Neural cell (in vitro differentiated cells): ENCODE data around the gene HOGA1. TPM values are rescaled to one million over a fixed set of nuclear protein-coding genes. Genes with fewer than 3 reads are reported as not detected.

Source experiments
- H2AFZ ChIP-seq: fragments of 200-600, 300-800 bp; sonication (generic), shearing (Covaris generic); 2 replicates; pipeline ENCODE4 v1.6.0; 2014; ENCODE audit warnings: low read depth, mild to moderate bottlenecking, antibody characterized with exemption, low read length, moderate library complexity
- H3F3A ChIP-seq: fragments of 200-600 bp; shearing (Covaris generic); 2 replicates; pipeline ENCODE4 v1.6.1; 2016; ENCODE audit warnings: mild to moderate bottlenecking, moderate library complexity, mixed read lengths, antibody characterized with exemption, low read length; ENCODE audit not compliant: insufficient read depth, poor library complexity, severe bottlenecking
- H3K27ac ChIP-seq: fragments of 200-600, 300-800 bp; sonication (generic), shearing (Covaris generic); 2 replicates; pipeline ENCODE4 v1.5.1; 2014; ENCODE audit warnings: mild to moderate bottlenecking, low read length, moderate library complexity
- H3K27me3 ChIP-seq: fragments of 300-800, 200-600 bp; sonication (generic), shearing (Covaris generic); 2 replicates; pipeline ENCODE4 v1.6.0; 2014; ENCODE audit warnings: mild to moderate bottlenecking, low read depth, low read length, moderate library complexity; ENCODE audit not compliant: insufficient read depth
- H3K36me3 ChIP-seq: fragments of 300-800, 200-600 bp; sonication (generic), shearing (Covaris generic); 2 replicates; pipeline ENCODE4 v1.5.1; 2014; ENCODE audit warnings: mild to moderate bottlenecking, antibody characterized with exemption, low read length, moderate library complexity; ENCODE audit not compliant: insufficient read depth
- H3K4me2 ChIP-seq: fragments of 300-800, 200-600 bp; sonication (generic), shearing (Covaris generic); 2 replicates; pipeline ENCODE4 v1.6.0; 2014; ENCODE audit warnings: mild to moderate bottlenecking, low read length
- H3K4me3 ChIP-seq: fragments of 300-800, 200-600 bp; sonication (generic), shearing (Covaris generic); 2 replicates; pipeline ENCODE4 v1.5.1; 2014; ENCODE audit warnings: mild to moderate bottlenecking, low read length, moderate library complexity
- H3K79me2 ChIP-seq: fragments of 200-600 bp; shearing (Covaris generic); replicated peaks from 2 replicates; pipeline ENCODE4 v1.6.0; 2014; ENCODE audit warnings: mild to moderate bottlenecking, low read length, moderate library complexity; ENCODE audit not compliant: insufficient read depth
- H3K9ac ChIP-seq: fragments of 300-800, 200-600 bp; sonication (generic), shearing (Covaris generic); 2 replicates; pipeline ENCODE4 v1.6.1; 2016; ENCODE audit warnings: mild to moderate bottlenecking, low read length, mixed read lengths
- H3K9me2 ChIP-seq: fragments of 200-600 bp; shearing (Covaris generic); 2 replicates; pipeline ENCODE4 v1.6.1; 2016; ENCODE audit warnings: mild to moderate bottlenecking, low read length, mixed read lengths; ENCODE audit not compliant: insufficient read depth
- H3K9me3 ChIP-seq: fragments of 200-600, 300-800 bp; sonication (generic), shearing (Covaris generic); 2 replicates; pipeline ENCODE4 v1.6.1; 2016; ENCODE audit warnings: mild to moderate bottlenecking, mixed run types, low read length, moderate library complexity, mixed read lengths
- H4K20me1 ChIP-seq: fragments of 200-600 bp; shearing (Covaris generic); 2 replicates; pipeline ENCODE4 v1.6.1; 2016; ENCODE audit warnings: mild to moderate bottlenecking, mixed run types; ENCODE audit not compliant: insufficient read depth
- EP300 ChIP-seq: fragments of 450-650 bp; conservative IDR thresholded peaks from 2 replicates; pipeline ENCODE4 v1.6.1; 2014; ENCODE audit warnings: antibody characterized with exemption, mild to moderate bottlenecking, moderate library complexity; ENCODE audit not compliant: poor library complexity, severe bottlenecking
- EZH2 ChIP-seq: fragments of 200-600, 300-800 bp; shearing (Covaris generic), sonication (generic); IDR thresholded peaks from 2 replicates; pipeline ENCODE4 v1.6.1; 2014; ENCODE audit warnings: antibody characterized with exemption, low read length, borderline replicate concordance, mild to moderate bottlenecking; ENCODE audit not compliant: insufficient read depth, poor library complexity, severe bottlenecking
- MXI1 ChIP-seq: fragments of 450-650 bp; conservative IDR thresholded peaks from 2 replicates; pipeline ENCODE4 v1.6.1; 2014; ENCODE audit warnings: antibody characterized with exemption, mild to moderate bottlenecking; ENCODE audit not compliant: poor library complexity, severe bottlenecking
- POLR2AphosphoS5 ChIP-seq: IDR thresholded peaks from 2 replicates; pipeline ENCODE4 v1.6.1; 2012
- RAD21 ChIP-seq: fragments of 450-650 bp; conservative IDR thresholded peaks from 2 replicates; pipeline ENCODE4 v1.6.1; 2014; ENCODE audit warnings: antibody characterized with exemption, mild to moderate bottlenecking, moderate library complexity
- SMC3 ChIP-seq: fragments of 450-650 bp; conservative IDR thresholded peaks from 2 replicates; pipeline ENCODE4 v1.6.1; 2014; ENCODE audit warnings: antibody characterized with exemption, mild to moderate bottlenecking, moderate library complexity; ENCODE audit not compliant: poor library complexity
- TAF1 ChIP-seq: IDR thresholded peaks from 2 replicates; pipeline ENCODE4 v1.6.1; 2012; ENCODE audit warnings: low read depth
- polyA plus RNA-seq: library from polyadenylated mRNA; depleted of rRNA; stranded (reverse); fragments of >200 nt; gene quantifications from 2 replicates; pipeline ENCODE4 v1.2.3, GENCODE V29; 2014
- TF ChIP-seq, protein P1 (sequence below): IDR thresholded peaks from 2 replicates; pipeline ENCODE4 v1.6.1; 2012; ENCODE audit warnings: borderline replicate concordance
- TF ChIP-seq, protein P2 (sequence below): fragments of 450-650 bp; IDR thresholded peaks from 2 replicates; pipeline ENCODE4 v1.5.1; 2014; ENCODE audit warnings: antibody characterized with exemption, mild to moderate bottlenecking, moderate library complexity; ENCODE audit not compliant: poor library complexity, severe bottlenecking

The HOGA1 gene
- polyA plus RNA-seq, 1 donor from 2014 or later: not detected

DNA sequence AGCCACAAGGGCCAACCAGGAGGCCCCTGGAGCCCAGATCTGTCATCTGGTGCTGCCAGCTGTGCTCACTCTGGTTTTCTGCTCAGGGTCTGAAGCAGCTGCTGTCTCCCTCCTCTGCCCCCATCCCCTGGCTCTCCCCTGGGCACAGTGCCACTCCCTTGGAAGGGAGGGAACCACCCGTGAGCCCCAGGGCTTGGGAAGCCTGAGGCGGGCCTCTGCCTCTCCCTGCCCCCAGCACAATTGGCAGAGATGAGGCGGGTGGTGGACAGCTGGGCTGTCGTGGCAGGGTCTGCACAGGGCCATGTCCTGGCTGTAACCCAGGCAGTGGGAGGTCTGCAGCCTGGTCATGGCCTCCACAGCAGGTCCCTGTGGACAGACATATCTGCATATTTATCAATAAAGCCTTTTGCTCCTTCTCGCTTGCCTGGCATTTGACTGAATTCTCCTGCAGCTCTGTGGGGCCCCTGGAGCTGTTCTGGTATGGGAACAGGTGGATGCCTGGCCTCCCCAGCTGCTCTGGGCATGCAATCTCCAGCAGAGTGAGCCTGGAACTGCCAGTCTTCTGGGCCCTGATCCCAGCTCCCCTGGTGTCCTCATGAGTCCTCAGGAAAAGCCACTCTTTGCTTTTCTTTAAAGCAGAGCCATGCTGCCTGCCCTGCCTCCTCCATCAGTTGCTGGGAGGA is 13.3 kb upstream of the HOGA1 start:
- H3K27ac ChIP-seq: no peak overlapping the region
- no peaks in the 10 kb centered on the region for H3K36me3 ChIP-seq
- no peak for TF ChIP-seq EP300
- no peak for TF ChIP-seq SMC3
- TF ChIP-seq, protein P1, sequence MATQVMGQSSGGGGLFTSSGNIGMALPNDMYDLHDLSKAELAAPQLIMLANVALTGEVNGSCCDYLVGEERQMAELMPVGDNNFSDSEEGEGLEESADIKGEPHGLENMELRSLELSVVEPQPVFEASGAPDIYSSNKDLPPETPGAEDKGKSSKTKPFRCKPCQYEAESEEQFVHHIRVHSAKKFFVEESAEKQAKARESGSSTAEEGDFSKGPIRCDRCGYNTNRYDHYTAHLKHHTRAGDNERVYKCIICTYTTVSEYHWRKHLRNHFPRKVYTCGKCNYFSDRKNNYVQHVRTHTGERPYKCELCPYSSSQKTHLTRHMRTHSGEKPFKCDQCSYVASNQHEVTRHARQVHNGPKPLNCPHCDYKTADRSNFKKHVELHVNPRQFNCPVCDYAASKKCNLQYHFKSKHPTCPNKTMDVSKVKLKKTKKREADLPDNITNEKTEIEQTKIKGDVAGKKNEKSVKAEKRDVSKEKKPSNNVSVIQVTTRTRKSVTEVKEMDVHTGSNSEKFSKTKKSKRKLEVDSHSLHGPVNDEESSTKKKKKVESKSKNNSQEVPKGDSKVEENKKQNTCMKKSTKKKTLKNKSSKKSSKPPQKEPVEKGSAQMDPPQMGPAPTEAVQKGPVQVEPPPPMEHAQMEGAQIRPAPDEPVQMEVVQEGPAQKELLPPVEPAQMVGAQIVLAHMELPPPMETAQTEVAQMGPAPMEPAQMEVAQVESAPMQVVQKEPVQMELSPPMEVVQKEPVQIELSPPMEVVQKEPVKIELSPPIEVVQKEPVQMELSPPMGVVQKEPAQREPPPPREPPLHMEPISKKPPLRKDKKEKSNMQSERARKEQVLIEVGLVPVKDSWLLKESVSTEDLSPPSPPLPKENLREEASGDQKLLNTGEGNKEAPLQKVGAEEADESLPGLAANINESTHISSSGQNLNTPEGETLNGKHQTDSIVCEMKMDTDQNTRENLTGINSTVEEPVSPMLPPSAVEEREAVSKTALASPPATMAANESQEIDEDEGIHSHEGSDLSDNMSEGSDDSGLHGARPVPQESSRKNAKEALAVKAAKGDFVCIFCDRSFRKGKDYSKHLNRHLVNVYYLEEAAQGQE: no peak
- no peak for TF ChIP-seq MXI1
- TF ChIP-seq TAF1: no peak
- TF ChIP-seq POLR2AphosphoS5: no peak
- TF ChIP-seq RAD21: no peak
- TF ChIP-seq, protein P2, sequence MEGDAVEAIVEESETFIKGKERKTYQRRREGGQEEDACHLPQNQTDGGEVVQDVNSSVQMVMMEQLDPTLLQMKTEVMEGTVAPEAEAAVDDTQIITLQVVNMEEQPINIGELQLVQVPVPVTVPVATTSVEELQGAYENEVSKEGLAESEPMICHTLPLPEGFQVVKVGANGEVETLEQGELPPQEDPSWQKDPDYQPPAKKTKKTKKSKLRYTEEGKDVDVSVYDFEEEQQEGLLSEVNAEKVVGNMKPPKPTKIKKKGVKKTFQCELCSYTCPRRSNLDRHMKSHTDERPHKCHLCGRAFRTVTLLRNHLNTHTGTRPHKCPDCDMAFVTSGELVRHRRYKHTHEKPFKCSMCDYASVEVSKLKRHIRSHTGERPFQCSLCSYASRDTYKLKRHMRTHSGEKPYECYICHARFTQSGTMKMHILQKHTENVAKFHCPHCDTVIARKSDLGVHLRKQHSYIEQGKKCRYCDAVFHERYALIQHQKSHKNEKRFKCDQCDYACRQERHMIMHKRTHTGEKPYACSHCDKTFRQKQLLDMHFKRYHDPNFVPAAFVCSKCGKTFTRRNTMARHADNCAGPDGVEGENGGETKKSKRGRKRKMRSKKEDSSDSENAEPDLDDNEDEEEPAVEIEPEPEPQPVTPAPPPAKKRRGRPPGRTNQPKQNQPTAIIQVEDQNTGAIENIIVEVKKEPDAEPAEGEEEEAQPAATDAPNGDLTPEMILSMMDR: no peak
- no peak for TF ChIP-seq EZH2

DNA sequence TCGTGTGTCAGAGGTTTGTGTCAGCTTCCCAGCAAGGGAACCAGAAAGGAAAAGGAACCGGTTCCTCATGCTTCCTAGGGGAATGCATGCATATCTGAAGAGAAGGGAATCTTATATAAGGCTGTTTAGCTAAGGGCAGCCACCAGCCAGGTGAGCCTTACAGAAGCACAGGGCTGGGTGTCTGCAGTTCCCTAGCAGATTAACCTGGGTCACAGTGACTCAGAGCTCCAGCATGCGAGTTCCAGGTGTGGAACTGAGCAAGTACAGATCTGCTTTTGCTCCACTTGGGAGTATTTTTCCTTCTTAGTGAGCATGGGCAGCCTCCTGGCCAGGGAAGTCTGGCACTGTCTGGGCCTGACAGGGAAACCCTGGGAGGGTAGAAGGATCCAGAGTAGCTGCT is 12.6 kb upstream of the HOGA1 start:
- Histone ChIP-seq H3K27me3 (no peaks in the 10 kb centered on the region), H3F3A (no peaks in the 10 kb centered on the region), H3K36me3 (no peaks in the 10 kb centered on the region), H3K9me2 (no peaks in the 10 kb centered on the region), H3K4me2 (no peak overlapping the region), H4K20me1 (no peaks in the 10 kb centered on the region), H3K4me3 (no peak overlapping the region), H3K27ac (no peak overlapping the region), H3K79me2 (no peaks in the 10 kb centered on the region), H3K9ac (no peak overlapping the region), H3K9me3 (no peaks in the 10 kb centered on the region), H2AFZ (no peak overlapping the region)
- TF ChIP-seq SMC3 (no peak), TAF1 (no peak), EZH2 (no peak), POLR2AphosphoS5 (no peak), MXI1 (no peak), EP300 (no peak), RAD21 (no peak)
- TF ChIP-seq, protein P1: no peak
- TF ChIP-seq, protein P2: no peak

More for the DNA sequence above, 13.3 kb upstream of the HOGA1 start:
- no peaks in the 10 kb centered on the region for H3K9me3 ChIP-seq
- H3F3A ChIP-seq: no peaks in the 10 kb centered on the region
- no peak overlapping the region for H3K9ac ChIP-seq
- H3K4me3 ChIP-seq: no peak overlapping the region
- H3K27me3 ChIP-seq: no peaks in the 10 kb centered on the region
- no peaks in the 10 kb centered on the region for H3K9me2 ChIP-seq
- no peaks in the 10 kb centered on the region for H4K20me1 ChIP-seq
- no peaks in the 10 kb centered on the region for H3K79me2 ChIP-seq
- no peak overlapping the region for H2AFZ ChIP-seq
- no peak overlapping the region for H3K4me2 ChIP-seq
